ENCODE measurements around the gene SSTR5. TPM values are rescaled to one million over a fixed set of nuclear protein-coding genes. Genes with fewer than 3 reads are reported as not detected.

The SSTR5 gene
- total RNA-seq, 1 donor from 2014 or later: not detected

DNA sequence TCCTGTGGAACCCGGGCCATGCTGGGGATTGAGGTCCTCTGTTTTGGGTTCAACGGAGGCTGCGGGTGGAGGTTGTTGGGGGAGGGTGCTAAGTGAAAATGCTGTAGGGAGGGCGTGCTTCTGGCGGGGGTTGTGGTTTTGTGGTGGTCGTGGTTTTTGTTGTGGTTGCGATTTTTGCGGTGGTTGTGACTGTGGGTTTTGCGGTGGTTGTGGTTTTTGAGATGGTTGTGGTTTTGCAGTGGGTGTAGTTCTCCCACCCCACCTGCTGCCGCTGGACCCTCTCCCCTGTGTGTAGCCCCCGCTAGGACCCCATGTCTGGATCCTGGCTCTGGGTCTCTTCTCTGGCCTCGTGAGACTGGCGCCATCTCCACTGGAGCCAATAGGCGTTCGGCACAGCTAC lies 4.9 kb upstream of the SSTR5 start:
- H3K4me3 ChIP-seq (ENCODE audit: low read depth, low read length): no peak overlapping the region
- DNase-seq (ENCODE audit: low read depth): no peak
- TF ChIP-seq, protein P1, sequence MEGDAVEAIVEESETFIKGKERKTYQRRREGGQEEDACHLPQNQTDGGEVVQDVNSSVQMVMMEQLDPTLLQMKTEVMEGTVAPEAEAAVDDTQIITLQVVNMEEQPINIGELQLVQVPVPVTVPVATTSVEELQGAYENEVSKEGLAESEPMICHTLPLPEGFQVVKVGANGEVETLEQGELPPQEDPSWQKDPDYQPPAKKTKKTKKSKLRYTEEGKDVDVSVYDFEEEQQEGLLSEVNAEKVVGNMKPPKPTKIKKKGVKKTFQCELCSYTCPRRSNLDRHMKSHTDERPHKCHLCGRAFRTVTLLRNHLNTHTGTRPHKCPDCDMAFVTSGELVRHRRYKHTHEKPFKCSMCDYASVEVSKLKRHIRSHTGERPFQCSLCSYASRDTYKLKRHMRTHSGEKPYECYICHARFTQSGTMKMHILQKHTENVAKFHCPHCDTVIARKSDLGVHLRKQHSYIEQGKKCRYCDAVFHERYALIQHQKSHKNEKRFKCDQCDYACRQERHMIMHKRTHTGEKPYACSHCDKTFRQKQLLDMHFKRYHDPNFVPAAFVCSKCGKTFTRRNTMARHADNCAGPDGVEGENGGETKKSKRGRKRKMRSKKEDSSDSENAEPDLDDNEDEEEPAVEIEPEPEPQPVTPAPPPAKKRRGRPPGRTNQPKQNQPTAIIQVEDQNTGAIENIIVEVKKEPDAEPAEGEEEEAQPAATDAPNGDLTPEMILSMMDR (conservative IDR thresholded peaks at IDR 0.05; ENCODE audit: low read depth, low read length): no peak

DNA sequence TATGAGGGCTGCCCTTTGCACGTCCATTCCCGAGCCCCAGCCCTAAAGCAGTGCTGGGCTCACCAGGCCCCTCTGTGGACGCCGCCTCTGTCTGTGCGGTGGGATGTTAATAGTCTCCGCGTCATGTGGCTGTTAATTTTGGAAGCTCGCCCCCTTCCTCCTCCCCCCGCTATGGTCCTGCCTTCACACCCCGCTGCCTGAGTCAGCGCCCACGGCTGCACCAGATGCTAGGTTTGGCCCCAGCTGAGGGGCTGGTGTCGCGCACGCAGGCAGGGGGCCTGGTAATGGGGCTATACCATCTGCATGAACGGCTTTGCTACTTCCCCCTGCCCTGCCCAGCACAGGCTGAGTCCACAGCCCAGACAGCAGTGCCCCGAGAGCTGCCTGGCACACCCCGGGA lies 4.1 kb upstream of the SSTR5 start:
- no peak for DNase-seq (ENCODE audit: low read depth)
- no peak overlapping the region for H3K4me3 ChIP-seq (ENCODE audit: low read depth, low read length)
- TF ChIP-seq, protein P1 (conservative IDR thresholded peaks at IDR 0.05; ENCODE audit: low read depth, low read length): no peak

GRCh38 chr16:1069154-1069553 lies 3.4 kb upstream of the SSTR5 start:
- H3K4me3 ChIP-seq (ENCODE audit: low read depth, low read length): no peak overlapping the region
- TF ChIP-seq, protein P1 (conservative IDR thresholded peaks at IDR 0.05; ENCODE audit: low read depth, low read length): no peak
- DNase-seq (ENCODE audit: low read depth): no peak

- TF ChIP-seq, protein P1 (conservative IDR thresholded peaks at IDR 0.05; ENCODE audit: low read depth, low read length): no peak
- no peak overlapping the region for H3K4me3 ChIP-seq (ENCODE audit: low read depth, low read length)
- no peak for DNase-seq (ENCODE audit: low read depth)
Observed at GRCh38 chr16:1070084-1070863, 2.3 kb upstream of the SSTR5 start.

- TF ChIP-seq, protein P1 (conservative IDR thresholded peaks at IDR 0.05; ENCODE audit: low read depth, low read length): no peak
- no peak overlapping the region for H3K4me3 ChIP-seq (ENCODE audit: low read depth, low read length)
- DNase-seq (ENCODE audit: low read depth): no peak
Observed at GRCh38 chr16:1070864-1071408, 1.6 kb upstream of the SSTR5 start.

GRCh38 chr16:1071561-1072225 lies 854 bp upstream of the SSTR5 start:
- TF ChIP-seq, protein P1 (conservative IDR thresholded peaks at IDR 0.05; ENCODE audit: low read depth, low read length): no peak
- DNase-seq (ENCODE audit: low read depth): no peak
- no peak overlapping the region for H3K4me3 ChIP-seq (ENCODE audit: low read depth, low read length)

All from epithelial cell of proximal tubule (primary cell).